ENCODE data around the gene CERS4. TPM values are rescaled to one million over a fixed set of nuclear protein-coding genes. Genes with fewer than 3 reads are reported as not detected.

The CERS4 gene
- total RNA-seq, 1 experiment from 2014 or later: 7.2 TPM

DNA sequence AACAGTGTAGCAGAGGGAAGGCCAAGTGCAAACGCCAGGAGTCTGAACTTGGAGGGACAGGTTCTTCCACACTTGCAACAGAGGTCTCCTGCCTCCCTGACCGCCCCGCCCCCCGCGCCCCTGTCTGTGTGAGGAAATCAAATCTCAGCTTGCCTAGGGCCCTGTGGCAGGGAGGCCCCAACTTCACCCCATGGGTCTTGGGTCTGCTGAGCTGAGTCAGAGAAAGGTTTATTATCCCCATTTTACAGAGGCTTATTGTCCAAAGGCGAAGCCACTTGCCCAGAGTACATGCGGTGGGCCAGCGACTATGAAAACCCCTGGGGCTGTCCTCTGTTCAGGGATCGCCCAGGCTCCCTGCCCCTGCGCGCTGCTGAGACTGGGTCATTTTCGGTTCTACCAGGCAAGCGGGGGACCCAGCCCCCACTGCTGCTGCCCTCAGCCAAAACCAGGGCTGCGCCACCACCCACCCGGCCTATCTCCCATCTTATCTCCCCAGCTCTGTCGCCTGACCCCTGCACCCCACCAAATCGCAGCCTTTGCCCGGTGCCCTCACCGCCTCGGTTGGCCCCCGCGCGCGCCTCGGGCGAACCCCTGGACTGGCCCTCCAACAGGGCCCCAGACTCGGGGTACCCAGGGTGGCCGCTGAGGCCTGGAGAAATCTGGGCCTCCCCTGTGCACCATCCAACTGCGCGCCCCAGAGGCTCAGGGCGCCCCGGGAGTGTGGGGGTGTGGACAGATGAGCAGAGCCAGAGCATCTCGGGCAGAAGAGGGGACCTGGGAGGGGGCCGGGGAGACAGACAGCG is 850 bp upstream of the CERS4 start:
- Histone ChIP-seq H3K27ac (peak overlapping the region; percentile 51), H3K79me2 (ENCODE audit: low read depth) (no peaks in the 10 kb centered on the region; the same call in 1 of the 2 replicates), H3K4me1 (replicated peaks; ENCODE audit: insufficient read depth) (peaks cover 51% of the 10 kb centered on the region), H4K20me1 (ENCODE audit: insufficient read depth) (no peaks in the 10 kb centered on the region), H3K4me3 (peak overlapping the region; percentile 66; the same call in 1 of the 2 replicates), H3K9me3 (ENCODE audit: insufficient read depth, low read depth) (no peaks in the 10 kb centered on the region), H3K36me3 (ENCODE audit: low read depth) (no peaks in the 10 kb centered on the region), H3K27me3 (ENCODE audit: insufficient read depth, low read depth) (no peaks in the 10 kb centered on the region), H3K4me2 (peak overlapping the region; percentile 97), H3F3A (ENCODE audit: insufficient read depth, low read depth) (peaks cover 33% of the 10 kb centered on the region), H2AFZ (peak overlapping the region; percentile 68; the same call in 1 of the 2 replicates), H3K9me2 (ENCODE audit: insufficient read depth) (no peaks in the 10 kb centered on the region)
- no peak for TF ChIP-seq EZH2 (IDR thresholded peaks at IDR 0.05; ENCODE audit: low read depth)
- TF ChIP-seq, protein P1, sequence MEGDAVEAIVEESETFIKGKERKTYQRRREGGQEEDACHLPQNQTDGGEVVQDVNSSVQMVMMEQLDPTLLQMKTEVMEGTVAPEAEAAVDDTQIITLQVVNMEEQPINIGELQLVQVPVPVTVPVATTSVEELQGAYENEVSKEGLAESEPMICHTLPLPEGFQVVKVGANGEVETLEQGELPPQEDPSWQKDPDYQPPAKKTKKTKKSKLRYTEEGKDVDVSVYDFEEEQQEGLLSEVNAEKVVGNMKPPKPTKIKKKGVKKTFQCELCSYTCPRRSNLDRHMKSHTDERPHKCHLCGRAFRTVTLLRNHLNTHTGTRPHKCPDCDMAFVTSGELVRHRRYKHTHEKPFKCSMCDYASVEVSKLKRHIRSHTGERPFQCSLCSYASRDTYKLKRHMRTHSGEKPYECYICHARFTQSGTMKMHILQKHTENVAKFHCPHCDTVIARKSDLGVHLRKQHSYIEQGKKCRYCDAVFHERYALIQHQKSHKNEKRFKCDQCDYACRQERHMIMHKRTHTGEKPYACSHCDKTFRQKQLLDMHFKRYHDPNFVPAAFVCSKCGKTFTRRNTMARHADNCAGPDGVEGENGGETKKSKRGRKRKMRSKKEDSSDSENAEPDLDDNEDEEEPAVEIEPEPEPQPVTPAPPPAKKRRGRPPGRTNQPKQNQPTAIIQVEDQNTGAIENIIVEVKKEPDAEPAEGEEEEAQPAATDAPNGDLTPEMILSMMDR (conservative IDR thresholded peaks at IDR 0.05): no peak
- CTCF ChIA-PET: no interaction called here
- BruUV-seq (replicated peaks): no TSS peak
- DNase-seq: peak; percentile 46 to 87
- POLR2A ChIA-PET (ENCODE audit: unreplicated experiment): no interaction called here
- intact Hi-C loops (cut with micrococcal nuclease; ENCODE audit: unreplicated experiment): no loop called here

DNA sequence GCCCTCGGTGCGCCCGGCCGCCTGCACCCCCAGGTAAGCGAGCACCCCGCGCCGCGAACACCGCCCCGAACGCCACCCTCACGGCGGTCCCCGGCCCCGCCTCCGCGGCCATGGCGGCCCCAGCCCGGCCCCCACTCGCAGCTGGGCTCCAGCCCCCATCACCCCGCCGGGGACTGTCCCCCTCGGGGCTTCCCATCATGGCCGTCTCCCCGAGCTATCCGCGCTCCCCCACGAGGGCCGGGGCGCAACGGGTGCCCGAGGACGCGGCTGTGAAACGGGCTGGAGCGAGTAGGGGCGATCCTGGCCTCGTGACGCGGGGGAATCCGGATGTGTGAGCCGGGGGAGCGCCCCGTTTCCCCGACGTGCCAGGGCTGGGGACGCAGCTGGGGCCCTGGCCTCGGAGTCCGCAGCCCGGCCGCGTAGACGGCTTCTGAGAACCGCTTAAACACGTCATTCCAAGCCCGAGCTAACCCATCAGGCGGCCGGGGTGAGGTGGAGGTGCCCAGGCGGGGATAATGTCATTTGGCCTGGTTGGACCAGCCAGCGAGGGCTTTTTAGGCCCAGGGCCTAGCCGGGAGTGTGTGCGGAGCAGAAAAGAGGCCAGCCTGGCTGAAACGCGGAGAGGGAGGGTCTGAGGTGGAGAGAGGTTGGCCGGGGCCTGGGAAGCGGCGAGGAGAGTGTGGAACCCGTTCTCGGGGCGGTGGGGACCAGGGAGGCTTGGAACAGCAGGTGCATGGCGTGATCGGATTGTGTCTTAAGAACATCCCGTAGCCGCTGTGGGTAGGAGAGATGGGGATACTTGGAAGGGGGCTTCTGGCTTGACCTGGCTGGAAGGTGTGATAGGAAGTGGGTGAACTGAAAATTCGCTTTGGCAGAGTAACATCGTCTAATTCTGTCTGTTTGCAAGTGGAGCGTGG is 550 bp downstream of the CERS4 start:
- H3F3A ChIP-seq (ENCODE audit: insufficient read depth, low read depth): peaks cover 23% of the 10 kb centered on the region
- no peaks in the 10 kb centered on the region for H3K27me3 ChIP-seq (ENCODE audit: insufficient read depth, low read depth)
- ChIA-PET POLR2A (ENCODE audit: unreplicated experiment) (no interaction called here), CTCF (interaction anchor here (0.9 kb wide), 1 partner anchor 269 kb away, joined by 10 read pairs; no protein-coding TSS in a partner anchor)
- H3K4me3 ChIP-seq: peak overlapping the region; percentile 55; the same call in 1 of the 2 replicates
- H4K20me1 ChIP-seq (ENCODE audit: insufficient read depth): no peaks in the 10 kb centered on the region
- no TSS peak for BruUV-seq (replicated peaks)
- peaks cover 37% of the 10 kb centered on the region for H3K4me1 ChIP-seq (replicated peaks; ENCODE audit: insufficient read depth)
- intact Hi-C loops (cut with micrococcal nuclease; ENCODE audit: unreplicated experiment): no loop called here
- no peak for TF ChIP-seq EZH2 (IDR thresholded peaks at IDR 0.05; ENCODE audit: low read depth)
- TF ChIP-seq, protein P1 (conservative IDR thresholded peaks at IDR 0.05): no peak
- no peaks in the 10 kb centered on the region; the same call in 1 of the 2 replicates for H3K79me2 ChIP-seq (ENCODE audit: low read depth)
- H2AFZ ChIP-seq: peak overlapping the region; percentile 67; the same call in 1 of the 2 replicates
- no peaks in the 10 kb centered on the region for H3K9me3 ChIP-seq (ENCODE audit: insufficient read depth, low read depth)
- H3K4me2 ChIP-seq: peak overlapping the region; percentile 73
- no peak overlapping the region for H3K27ac ChIP-seq
- no peaks in the 10 kb centered on the region for H3K9me2 ChIP-seq (ENCODE audit: insufficient read depth)
- no peaks in the 10 kb centered on the region for H3K36me3 ChIP-seq (ENCODE audit: low read depth)
- DNase-seq: no peak

DNA sequence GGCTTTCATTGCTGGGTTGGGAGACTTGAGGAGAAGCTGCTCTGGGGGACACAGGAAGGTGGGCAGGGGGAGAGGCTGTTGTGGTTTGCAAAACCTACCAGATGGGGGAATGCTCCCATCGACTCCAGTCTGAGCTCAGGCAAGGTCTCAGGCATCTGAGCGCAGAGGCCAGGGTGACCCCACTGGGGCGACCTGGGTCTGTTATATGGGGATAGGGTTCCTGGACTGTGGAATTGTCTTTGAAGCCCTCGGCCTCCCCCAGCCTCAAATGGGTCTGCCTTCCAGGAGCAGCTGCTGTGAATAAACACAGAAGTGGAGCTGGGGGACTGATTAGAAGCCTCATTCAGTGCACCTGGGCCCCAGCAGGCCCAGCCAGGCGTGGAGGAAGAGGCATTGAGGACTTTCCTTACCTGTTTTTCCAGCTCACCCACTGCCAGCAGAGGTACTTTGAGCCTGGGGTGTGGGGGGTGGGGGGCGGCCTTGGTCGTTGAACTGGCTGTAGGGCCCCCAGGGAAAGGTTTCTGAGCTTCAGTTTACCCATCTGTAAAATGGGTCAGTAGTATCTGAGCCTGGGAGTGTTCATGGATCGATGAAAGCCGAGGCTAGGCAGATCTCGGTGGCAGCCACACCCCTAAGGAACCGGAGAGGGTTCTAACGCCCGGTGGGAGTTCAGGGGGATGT is 1.4 kb downstream of the CERS4 start:
- Histone ChIP-seq H3K27ac (no peak overlapping the region), H3F3A (ENCODE audit: insufficient read depth, low read depth) (peaks cover 21% of the 10 kb centered on the region), H3K9me2 (ENCODE audit: insufficient read depth) (no peaks in the 10 kb centered on the region), H3K79me2 (ENCODE audit: low read depth) (no peaks in the 10 kb centered on the region; the same call in 1 of the 2 replicates), H3K9me3 (ENCODE audit: insufficient read depth, low read depth) (no peaks in the 10 kb centered on the region), H3K4me3 (peak overlapping the region; percentile 55; the same call in 1 of the 2 replicates), H3K36me3 (ENCODE audit: low read depth) (no peaks in the 10 kb centered on the region), H3K4me1 (replicated peaks; ENCODE audit: insufficient read depth) (peaks cover 29% of the 10 kb centered on the region), H2AFZ (no peak overlapping the region), H3K27me3 (ENCODE audit: insufficient read depth, low read depth) (no peaks in the 10 kb centered on the region), H4K20me1 (ENCODE audit: insufficient read depth) (no peaks in the 10 kb centered on the region), H3K4me2 (peak overlapping the region; percentile 73)
- TF ChIP-seq EZH2 (IDR thresholded peaks at IDR 0.05; ENCODE audit: low read depth): no peak
- TF ChIP-seq, protein P1 (conservative IDR thresholded peaks at IDR 0.05): no peak
- DNase-seq: no peak
- intact Hi-C loops (cut with micrococcal nuclease; ENCODE audit: unreplicated experiment): no loop called here
- TSS peak; percentile 22 for BruUV-seq (replicated peaks)
- POLR2A ChIA-PET (ENCODE audit: unreplicated experiment): no interaction called here
- CTCF ChIA-PET: no interaction called here
